AG20443 (cell line): ENCODE measurements around the gene ALPK3.

Source experiments
- DNase-seq: peaks from one replicate; pipeline ENCODE4 v3.0.0; 2012; ENCODE audit warnings: low spot score, mixed read lengths

ALPK3 gene

GRCh38 chr15:84845631-84846030 lies 28.5 kb downstream of the ALPK3 start:
- DNase-seq: peak; percentile 64

GRCh38 chr15:84846269-84846668 lies 29.1 kb downstream of the ALPK3 start:
- no peak for DNase-seq

GRCh38 chr15:84847382-84847781 lies 30.2 kb downstream of the ALPK3 start:
- DNase-seq: no peak

- no peak for DNase-seq
These were observed 35.1 kb downstream of the ALPK3 start for GRCh38 chr15:84852212-84852611.

- no peak for DNase-seq
These were observed 38.0 kb downstream of the ALPK3 start for GRCh38 chr15:84855136-84855535.

- DNase-seq: no peak
These were observed 38.6 kb downstream of the ALPK3 start for GRCh38 chr15:84855765-84856164.

GRCh38 chr15:84856731-84857417 lies 39.7 kb downstream of the ALPK3 start:
- no peak for DNase-seq

GRCh38 chr15:84857418-84858004 lies 40.4 kb downstream of the ALPK3 start:
- no peak for DNase-seq

GRCh38 chr15:84858231-84858630 lies 41.1 kb downstream of the ALPK3 start:
- DNase-seq: no peak

GRCh38 chr15:84859144-84859543 lies 42.0 kb downstream of the ALPK3 start:
- DNase-seq: no peak

GRCh38 chr15:84859651-84860050 lies 42.5 kb downstream of the ALPK3 start:
- no peak for DNase-seq

GRCh38 chr15:84861781-84862180 lies 44.6 kb downstream of the ALPK3 start:
- no peak for DNase-seq

- DNase-seq: no peak
These were observed 45.2 kb downstream of the ALPK3 start for GRCh38 chr15:84862214-84862975.

GRCh38 chr15:84863565-84864443 lies 46.6 kb downstream of the ALPK3 start:
- peak; percentile 62 for DNase-seq

GRCh38 chr15:84864444-84864795 lies 47.3 kb downstream of the ALPK3 start:
- DNase-seq: no peak

- no peak for DNase-seq
These were observed 48.0 kb downstream of the ALPK3 start for GRCh38 chr15:84865074-84865569.

- DNase-seq: no peak
These were observed 51.1 kb downstream of the ALPK3 start for GRCh38 chr15:84868037-84868880.

- no peak for DNase-seq
These were observed 52.4 kb downstream of the ALPK3 start for GRCh38 chr15:84869510-84869909.

- DNase-seq: no peak
These were observed 54.4 kb downstream of the ALPK3 start for GRCh38 chr15:84871428-84871985.

- DNase-seq: no peak
These were observed 55.1 kb downstream of the ALPK3 start for GRCh38 chr15:84872009-84872910.
